OCI-M2 (cell line): Measurements from ENCODE around the gene BAG5.
"Not testable (repeated sequence)": the region's sequence is repeated elsewhere in the genome, so short reads cannot be mapped to it uniquely, and the experiment has no call there.

Experiments used
- DNase-seq: peaks from one replicate; lab custom pipeline; 2025; ENCODE audit not compliant: unreplicated experiment; lab: John Stamatoyannopoulos, UW

BAG5 gene

GRCh38 chr14:103535081-103535890 lies 27.2 kb downstream of the BAG5 start:
- no peak for DNase-seq

DNA sequence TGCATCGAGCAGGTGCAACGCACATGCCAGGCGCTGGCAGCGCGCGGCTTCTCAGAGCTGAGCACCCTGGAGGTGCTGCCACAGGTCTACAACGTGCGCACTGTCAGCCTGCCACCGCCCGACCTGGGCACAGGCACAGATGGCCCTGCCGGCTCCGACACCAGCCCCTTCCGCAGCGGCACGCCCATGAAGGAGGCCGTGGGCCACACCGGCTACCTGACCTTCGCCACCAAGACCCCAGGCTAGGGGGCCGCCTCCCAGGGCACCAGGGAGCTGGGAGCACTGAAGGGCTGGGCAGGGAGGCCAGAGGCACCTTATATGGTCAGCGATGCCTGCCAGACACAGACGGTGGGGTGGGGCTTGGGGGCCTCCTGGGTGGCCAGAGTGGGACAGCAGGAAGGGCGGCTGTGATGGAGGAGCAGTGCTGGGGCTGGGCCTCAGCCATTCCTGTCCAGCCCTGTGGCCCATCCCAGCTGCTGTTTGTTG lies 27.8 kb downstream of the BAG5 start:
- no peak for DNase-seq

- no peak for DNase-seq
Observed at GRCh38 chr14:103533999-103534575, 28.4 kb downstream of the BAG5 start.

- no peak for DNase-seq
Observed at GRCh38 chr14:103533137-103533998, 29.1 kb downstream of the BAG5 start.

GRCh38 chr14:103532216-103533136 lies 30.0 kb downstream of the BAG5 start:
- DNase-seq, result no peak

GRCh38 chr14:103531421-103532215 lies 30.8 kb downstream of the BAG5 start:
- DNase-seq, result no peak

DNA sequence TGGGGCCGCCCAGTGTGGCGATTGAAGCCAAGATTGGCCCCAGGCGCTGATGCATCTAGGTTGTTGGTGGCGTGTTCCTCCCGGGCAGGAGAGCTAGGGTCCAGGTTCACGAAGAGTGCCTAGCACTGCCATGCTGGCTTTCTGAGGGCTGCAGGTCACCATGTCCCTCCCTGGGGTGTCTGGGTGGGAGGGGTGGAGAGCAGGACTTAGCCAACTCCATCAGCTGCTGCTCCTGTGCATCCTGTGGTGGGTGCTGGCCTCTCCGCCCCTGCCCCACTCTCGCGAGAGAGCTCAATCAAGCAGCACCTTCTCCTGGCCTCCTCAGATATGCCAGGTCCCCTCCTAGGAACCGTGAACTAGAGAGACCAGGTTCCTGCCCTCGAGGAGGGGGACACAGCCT lies 31.6 kb downstream of the BAG5 start:
- DNase-seq, result no peak

GRCh38 chr14:103530390-103530789 lies 32.1 kb downstream of the BAG5 start:
- DNase-seq, result no peak

DNA sequence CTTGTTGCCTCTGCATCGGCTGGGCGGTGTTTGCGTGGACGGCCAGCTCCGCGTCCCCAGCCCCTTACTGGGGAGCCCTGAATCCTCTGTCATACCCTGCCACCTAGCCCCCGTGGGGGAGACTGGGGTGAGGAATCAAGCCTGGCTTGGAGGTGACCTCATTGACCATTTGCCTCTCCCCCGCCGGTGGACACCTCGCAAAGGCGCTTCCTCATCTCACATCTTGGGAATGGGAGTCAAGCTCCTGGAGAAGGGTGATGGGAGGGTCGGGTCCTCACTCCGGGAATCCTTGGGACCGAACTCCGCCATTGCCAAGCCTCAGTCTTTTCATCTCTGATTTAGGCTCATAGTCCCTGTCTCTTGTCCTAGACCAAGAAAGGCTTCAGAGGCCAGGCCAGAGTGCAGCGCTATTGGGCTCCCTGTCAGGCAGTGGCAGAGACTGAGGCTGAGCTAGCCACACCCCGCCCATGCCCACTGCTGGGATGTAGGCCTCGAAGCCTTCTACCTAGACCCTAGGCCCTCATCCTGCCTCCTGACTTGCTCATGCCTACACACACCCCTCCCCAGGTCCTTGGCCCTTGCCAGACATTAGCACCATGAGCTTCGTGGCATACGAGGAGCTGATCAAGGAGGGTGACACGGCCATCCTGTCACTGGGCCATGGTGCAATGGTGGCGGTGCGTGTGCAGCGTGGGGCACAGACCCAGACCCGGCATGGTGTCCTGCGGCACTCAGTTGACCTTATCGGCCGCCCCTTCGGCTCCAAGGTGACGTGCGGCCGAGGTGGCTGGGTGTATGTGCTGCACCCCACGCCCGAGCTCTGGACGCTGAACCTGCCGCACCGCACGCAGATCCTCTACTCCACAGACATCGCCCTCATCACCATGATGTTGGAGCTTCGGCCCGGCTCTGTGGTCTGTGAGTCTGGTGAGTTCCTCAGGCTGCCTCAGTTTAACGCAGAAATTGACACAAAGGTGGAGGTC lies 32.8 kb downstream of the BAG5 start:
- DNase-seq, result no peak

DNA sequence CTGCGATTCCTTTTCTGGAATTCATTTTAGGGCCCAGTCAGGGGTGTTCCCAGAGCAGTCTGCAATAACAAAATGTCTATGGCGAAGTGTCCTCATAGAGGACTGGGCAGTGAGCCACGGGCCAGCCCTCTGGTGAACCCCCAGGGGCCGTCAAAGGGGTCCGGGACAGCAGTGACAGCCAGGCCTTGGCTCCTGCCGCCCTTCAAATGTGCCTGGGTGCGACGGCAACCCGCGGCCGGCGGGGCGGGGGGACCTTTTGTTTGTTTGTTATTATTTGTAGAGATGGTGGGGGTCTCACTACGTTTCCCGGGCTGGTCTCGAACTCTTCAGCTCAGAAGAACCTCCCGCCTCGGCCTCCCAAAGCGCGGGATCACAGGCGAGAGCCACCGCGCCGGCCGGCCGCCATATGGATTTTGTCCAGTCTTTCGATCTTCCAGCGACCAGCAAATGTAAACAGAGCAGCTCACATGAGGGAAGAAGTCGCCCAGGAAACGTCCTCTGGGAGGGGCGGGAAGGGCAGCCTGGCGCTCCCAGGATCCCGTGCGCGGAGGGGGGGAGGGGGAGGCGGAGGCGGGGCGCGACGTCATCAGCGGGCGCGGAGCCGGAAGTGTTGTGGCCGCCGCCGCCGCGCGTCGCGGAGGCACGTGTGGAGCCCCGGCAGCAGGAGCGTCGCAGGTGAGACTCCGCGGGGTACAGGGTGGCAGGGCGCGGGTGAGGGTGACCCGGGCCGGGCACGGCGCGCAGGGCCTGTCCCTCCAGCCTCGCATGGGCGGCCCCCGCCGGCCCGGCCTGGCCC lies 33.7 kb downstream of the BAG5 start, which contains the start of gene TRMT61A:
Gene TRMT61A, plus strand, starts transcription at position 610 of the 796 bp plus-strand sequence. CDS start 783 bp downstream, outside the sequence.
- peak; percentile 38 for DNase-seq

DNA sequence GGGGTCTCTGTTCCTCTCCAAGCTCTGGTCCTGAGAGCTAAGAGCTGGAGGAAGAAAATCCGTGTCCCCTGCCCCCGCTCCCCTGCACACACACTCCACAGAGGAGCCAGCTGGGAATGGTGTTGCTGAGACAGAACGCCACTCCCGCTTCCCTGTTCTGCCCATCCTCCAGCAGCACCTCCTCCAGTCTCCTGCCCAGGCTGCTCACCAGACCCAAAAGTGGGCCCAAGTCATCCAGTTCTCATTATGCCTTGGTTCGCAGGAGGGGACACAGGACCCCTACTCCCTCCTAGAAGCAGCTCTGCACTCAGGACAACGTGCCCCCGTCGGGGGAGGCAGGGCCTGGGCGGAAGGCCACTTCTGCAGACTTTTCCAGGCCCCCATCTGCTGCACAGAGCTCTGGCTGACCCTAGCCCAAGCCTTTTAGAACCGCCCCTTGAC lies 34.3 kb downstream of the BAG5 start:
- no peak for DNase-seq

DNA sequence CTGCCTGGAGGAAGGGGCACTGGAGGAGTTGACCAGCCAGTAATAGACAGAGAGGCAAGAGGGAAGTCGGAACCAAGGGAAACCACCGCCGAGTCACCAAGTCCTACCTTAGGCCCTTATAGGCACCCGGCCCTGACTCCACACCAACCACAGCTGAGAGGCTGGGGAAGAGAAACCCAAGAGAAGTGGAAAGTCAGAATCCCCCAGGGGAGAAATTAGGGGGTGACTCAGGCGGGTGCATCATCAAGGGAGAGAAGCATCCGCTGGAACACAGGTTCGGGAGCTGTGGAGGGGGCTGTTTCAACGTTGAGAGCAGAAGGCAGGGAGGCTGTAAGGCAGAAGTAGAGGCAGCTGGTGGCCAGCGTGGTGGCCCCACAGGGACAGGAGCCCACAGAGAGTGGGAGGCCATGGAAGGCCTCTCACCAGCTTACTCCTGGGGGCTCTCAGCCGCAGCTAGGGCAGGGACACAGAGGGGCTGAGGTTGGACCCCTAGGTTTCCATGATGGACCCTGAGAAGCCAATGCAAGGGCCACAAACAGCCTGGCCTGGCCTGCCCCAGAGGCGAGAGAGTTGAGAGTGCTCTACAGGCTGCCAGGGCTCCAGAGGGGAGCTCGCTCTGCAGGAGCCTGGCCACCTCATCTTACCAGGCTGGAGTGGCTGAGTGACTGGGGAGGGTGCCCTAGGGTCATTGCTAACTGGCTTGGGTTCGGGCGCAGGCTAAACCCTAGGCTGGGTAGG lies 34.9 kb downstream of the BAG5 start:
- DNase-seq, result no peak

DNA sequence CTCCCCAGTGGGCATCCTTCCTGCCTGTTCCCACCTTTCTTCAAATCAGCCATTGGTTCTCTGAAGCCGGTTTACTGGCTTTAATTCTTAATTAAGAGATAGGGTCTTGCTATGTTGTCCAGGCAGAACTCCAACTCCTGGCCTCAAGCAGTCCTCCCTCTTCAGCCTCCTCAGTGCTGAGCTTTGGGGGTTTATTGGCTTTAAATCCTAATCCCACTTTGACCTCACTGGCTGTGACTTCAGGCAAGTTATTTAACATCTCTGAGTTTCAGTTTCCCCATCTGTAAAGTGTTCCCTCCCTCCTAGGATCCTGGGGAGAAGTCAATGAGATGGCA lies 35.6 kb downstream of the BAG5 start:
- no peak for DNase-seq

- DNase-seq, result no peak
Observed at GRCh38 chr14:103526247-103526913, 36.1 kb downstream of the BAG5 start.

GRCh38 chr14:103525430-103526246 lies 36.8 kb downstream of the BAG5 start:
- not testable (repeated sequence) for DNase-seq
